ENCODE measurements around the gene GPC5.
A peak's percentile ranks its signal among the peaks of the same experiment; 100 is the strongest.

The GPC5 gene

DNA sequence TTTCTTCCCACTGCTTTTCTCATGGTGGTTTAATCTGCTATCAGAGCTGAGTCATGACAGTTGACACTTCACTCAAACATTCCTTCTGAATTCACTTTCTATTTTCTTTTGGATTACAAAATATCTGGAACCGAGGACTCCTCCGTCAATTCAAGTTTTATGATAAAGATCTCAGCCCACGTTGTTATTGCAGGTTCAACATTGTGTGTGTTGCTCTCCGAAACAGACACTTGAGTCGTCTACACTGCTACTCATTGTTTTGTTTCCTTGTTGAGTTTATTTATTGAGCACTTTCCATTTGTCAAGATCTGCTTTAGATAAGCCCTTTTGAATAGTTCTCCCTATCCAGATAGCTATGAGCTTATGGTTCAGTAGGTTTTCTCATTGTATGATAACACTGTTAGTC, 1192.1 kb downstream of the GPC5 start:
- no peak for DNase-seq

DNA sequence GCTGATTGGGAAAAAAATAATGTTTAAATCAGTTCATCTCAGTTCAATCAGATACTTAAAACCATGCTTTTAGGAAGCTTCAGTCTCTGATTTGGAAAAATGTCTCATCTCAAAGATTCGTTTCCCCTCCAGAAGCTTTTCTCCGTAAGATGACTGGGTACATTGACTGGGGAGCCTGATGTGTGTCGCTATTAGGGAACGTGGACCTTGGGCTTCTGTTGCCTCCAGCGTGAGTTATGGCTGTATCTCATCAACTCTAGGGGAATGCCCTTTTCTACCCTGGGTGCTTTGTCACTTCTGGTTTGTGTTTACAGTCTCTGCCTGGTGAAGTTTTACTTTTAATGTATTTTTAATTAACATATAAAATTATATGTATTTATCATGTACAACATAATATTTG, 1192.7 kb downstream of the GPC5 start:
- no peak for DNase-seq

DNA sequence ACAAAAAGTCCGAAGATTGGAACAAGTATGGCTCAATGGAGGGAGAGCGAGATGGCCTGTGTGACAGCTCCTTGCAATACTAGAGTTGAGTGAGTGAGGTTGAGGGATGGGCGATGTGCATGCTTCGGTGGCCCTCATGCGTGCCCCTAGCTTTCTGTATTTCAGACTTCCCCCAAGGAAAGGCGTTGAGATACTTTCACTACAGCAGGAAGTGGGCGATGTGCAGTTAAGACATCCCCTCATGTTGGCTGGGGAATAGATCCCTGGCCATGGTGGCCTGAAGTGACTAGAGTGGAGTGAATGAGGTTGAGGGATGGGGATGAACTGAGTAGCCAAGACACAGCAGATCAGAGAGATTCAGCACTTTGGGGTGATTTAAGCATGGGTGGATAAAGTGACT, 1194.3 kb downstream of the GPC5 start:
- DNase-seq = no peak

GRCh38 chr13:92602560-92602959, 1204.1 kb downstream of the GPC5 start:
- no peak for DNase-seq

- DNase-seq = no peak
These were observed 1211.0 kb downstream of the GPC5 start for GRCh38 chr13:92609376-92609775.

- DNase-seq = no peak
These were observed 1214.5 kb downstream of the GPC5 start for GRCh38 chr13:92612892-92613291.

GRCh38 chr13:92613921-92614320, 1215.5 kb downstream of the GPC5 start:
- DNase-seq = no peak

- no peak for DNase-seq
These were observed 1223.6 kb downstream of the GPC5 start for GRCh38 chr13:92621985-92622384.

DNA sequence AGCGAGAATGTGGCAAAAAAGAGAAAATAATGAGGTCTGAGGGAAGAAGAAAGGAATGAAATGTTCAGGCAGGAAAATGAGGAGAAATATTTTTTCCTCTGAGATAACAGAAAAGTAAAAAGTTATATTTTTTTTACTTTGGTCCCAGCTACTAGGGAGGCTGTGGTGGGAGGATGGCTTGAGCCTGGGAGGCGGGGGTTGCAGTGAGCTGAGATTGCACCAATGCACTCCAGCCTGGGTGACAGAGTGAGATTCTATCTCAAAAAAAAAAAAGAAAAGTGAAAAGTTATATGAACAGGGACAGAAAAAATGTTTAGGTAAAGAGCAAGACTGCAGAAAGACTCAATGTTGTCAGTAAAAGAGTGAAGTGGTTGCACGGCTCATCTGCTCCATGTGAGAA, 1224.5 kb downstream of the GPC5 start:
- no peak for DNase-seq

- no peak for DNase-seq
These were observed 1227.9 kb downstream of the GPC5 start for GRCh38 chr13:92626274-92626673.

DNA sequence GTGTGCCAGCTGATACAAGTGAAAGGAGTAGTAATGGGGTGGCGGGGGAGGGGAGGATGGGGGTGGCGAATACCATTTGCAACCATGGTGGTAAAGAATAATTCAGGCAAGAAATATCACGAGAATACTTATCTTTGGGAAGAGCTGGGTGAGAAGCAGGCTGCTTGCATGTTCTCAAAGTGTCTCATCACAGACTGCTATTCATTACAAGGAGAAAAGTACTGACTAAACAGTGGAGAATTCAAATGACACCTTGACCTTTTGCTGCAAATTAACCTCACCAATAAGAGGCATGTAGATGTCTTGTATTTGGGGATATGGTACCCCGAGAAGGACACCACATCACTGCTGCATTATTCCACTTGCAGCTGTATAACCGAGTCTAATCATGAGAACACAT, 1242.5 kb downstream of the GPC5 start:
- DNase-seq = no peak

GRCh38 chr13:92649140-92649813, 1250.9 kb downstream of the GPC5 start:
- DNase-seq = no peak

GRCh38 chr13:92656103-92656502, 1257.7 kb downstream of the GPC5 start:
- DNase-seq = no peak

GRCh38 chr13:92656648-92657047, 1258.2 kb downstream of the GPC5 start:
- DNase-seq = no peak

GRCh38 chr13:92657565-92657964, 1259.1 kb downstream of the GPC5 start:
- no peak for DNase-seq

GRCh38 chr13:92658293-92658692, 1259.9 kb downstream of the GPC5 start:
- DNase-seq = no peak

DNA sequence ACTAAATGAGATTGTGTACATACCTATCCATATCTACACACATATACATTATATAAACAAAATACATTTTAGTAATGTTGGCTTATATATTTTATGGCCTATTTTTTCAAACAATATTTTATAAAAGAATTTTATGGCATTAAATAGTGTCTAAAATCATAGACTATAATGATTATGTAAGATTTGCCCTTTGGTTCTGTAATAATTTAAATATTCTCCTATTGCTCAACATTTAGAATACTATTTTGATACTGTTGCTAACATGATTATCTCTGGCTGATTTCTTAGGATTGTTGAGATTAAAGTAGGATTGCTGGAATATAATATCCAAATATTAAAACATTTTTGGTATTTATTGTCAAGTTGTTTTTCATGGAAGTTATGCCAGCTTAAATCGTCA, 1263.0 kb downstream of the GPC5 start:
- DNase-seq = no peak

- DNase-seq = no peak
These were observed 1269.7 kb downstream of the GPC5 start for GRCh38 chr13:92668157-92668556.

- no peak for DNase-seq
These were observed 1271.7 kb downstream of the GPC5 start for GRCh38 chr13:92670096-92670495.

- DNase-seq = no peak
These were observed 1273.4 kb downstream of the GPC5 start for GRCh38 chr13:92671821-92672220.

GRCh38 chr13:92676246-92676645, 1277.8 kb downstream of the GPC5 start:
- DNase-seq = no peak

DNA sequence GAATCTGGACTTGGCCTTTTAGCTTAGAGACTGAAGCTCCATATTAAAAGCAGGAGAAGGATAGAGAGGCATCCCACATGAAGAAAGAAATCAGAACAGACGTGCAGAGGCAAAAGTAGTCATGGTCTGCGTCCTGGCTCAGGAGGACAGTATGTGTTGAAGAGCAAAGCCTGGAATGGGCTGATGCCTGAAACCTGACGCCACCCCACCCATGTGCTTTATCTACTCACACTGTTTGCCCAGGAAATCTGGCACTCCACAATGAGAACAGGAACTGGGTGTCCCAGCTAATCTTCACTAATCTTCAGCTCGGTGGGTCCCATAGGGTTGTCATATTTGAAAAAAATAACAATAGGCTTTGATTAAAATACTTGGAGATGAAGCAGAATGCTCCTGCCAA, 1279.2 kb downstream of the GPC5 start:
- DNase-seq = peak in 1 of 2 experiments; percentile 38

- DNase-seq = peak in 1 of 2 experiments; percentile 12
These were observed 1281.2 kb downstream of the GPC5 start for GRCh38 chr13:92679602-92680001.

- no peak for DNase-seq
These were observed 1282.8 kb downstream of the GPC5 start for GRCh38 chr13:92681239-92681638.

- DNase-seq = no peak
These were observed 1284.6 kb downstream of the GPC5 start for GRCh38 chr13:92682832-92683517.

Measured in NCI-H524 (cell line).